OCI-LY1 (cell line): ENCODE measurements around the gene PCED1B.
"Not testable (repeated sequence)": the region's sequence is repeated elsewhere in the genome, so short reads cannot be mapped to it uniquely, and the experiment has no call there.

Experiments
- H2AFZ ChIP-seq: fragments of 200-600 bp; sonication (generic), shearing (Covaris generic); 2 replicates; pipeline ENCODE4 v1.6.0; 2014; ENCODE audit warnings: antibody characterized with exemption, mild to moderate bottlenecking, low read length
- H3F3A ChIP-seq: fragments of 200-600 bp; sonication (generic), shearing (Covaris generic); 2 replicates; pipeline ENCODE4 v1.6.0; 2014; ENCODE audit warnings: mild to moderate bottlenecking, antibody characterized with exemption, low read length, moderate library complexity; ENCODE audit not compliant: insufficient read depth
- H3K27ac ChIP-seq: fragments of 200-600 bp; sonication (generic); 2 replicates; pipeline ENCODE4 v1.5.1; 2014; ENCODE audit warnings: low read length, mixed run types, mild to moderate bottlenecking, low read depth; ENCODE audit not compliant: poor library complexity, severe bottlenecking
- H3K27me3 ChIP-seq: fragments of 200-600 bp; sonication (generic); 2 replicates; pipeline ENCODE4 v1.6.0; 2014; ENCODE audit warnings: antibody characterized with exemption, mild to moderate bottlenecking, low read length, moderate library complexity; ENCODE audit not compliant: insufficient read depth
- H3K36me3 ChIP-seq: fragments of 200-600 bp; sonication (generic); 2 replicates; pipeline ENCODE4 v1.6.1; 2014; ENCODE audit warnings: mild to moderate bottlenecking, antibody characterized with exemption, low read length, moderate library complexity, mixed read lengths; ENCODE audit not compliant: insufficient read depth
- H3K4me1 ChIP-seq: fragments of 200-600 bp; sonication (generic); 2 replicates; pipeline ENCODE4 v1.5.1; 2014; ENCODE audit warnings: mild to moderate bottlenecking, low read length, moderate library complexity; ENCODE audit not compliant: insufficient read depth, severe bottlenecking
- H3K4me2 ChIP-seq: fragments of 200-600 bp; sonication (generic), shearing (Covaris generic); 2 replicates; pipeline ENCODE4 v1.6.1; 2014; ENCODE audit warnings: low read length
- H3K4me3 ChIP-seq: fragments of 200-600 bp; sonication (generic); 2 replicates; pipeline ENCODE4 v1.5.1; 2014; ENCODE audit warnings: low read length, low read depth, mild to moderate bottlenecking, mixed read lengths; ENCODE audit not compliant: poor library complexity, severe bottlenecking
- H3K79me2 ChIP-seq: fragments of 200-600 bp; shearing (Covaris generic); 2 replicates; pipeline ENCODE4 v1.6.1; 2016; ENCODE audit warnings: mixed run types, low read length, mixed read lengths; ENCODE audit not compliant: insufficient read depth
- H3K9ac ChIP-seq: fragments of 200-600 bp; sonication (generic), shearing (Covaris generic); 2 replicates; pipeline ENCODE4 v1.6.1; 2014; ENCODE audit warnings: mild to moderate bottlenecking, low read length, mixed read lengths
- H3K9me2 ChIP-seq: fragments of 200-600 bp; sonication (generic), shearing (Covaris generic); 2 replicates; pipeline ENCODE4 v1.6.1; 2014; ENCODE audit warnings: low read depth, mild to moderate bottlenecking, low read length, mixed read lengths
- H3K9me3 ChIP-seq: fragments of 200-600 bp; shearing (Covaris generic); 2 replicates; pipeline ENCODE4 v1.6.1; 2014; ENCODE audit warnings: low read length, mixed read lengths
- H4K20me1 ChIP-seq: fragments of 200-600 bp; sonication (generic), shearing (Covaris generic); 2 replicates; pipeline ENCODE4 v1.6.0; 2016; ENCODE audit warnings: mild to moderate bottlenecking, low read length; ENCODE audit not compliant: insufficient read depth
- CTCF ChIP-seq: fragments of 200-600 bp; sonication (generic), shearing (Covaris generic); IDR thresholded peaks from 2 replicates; pipeline ENCODE4 v1.5.1; 2017; ENCODE audit warnings: mild to moderate bottlenecking, antibody characterized with exemption, low read length, moderate library complexity, mixed read lengths
- EZH2 ChIP-seq: fragments of 200-600 bp; sonication (generic), shearing (Covaris generic); IDR thresholded peaks from 2 replicates; pipeline ENCODE4 v1.8.0; 2017; ENCODE audit warnings: borderline replicate concordance, mixed run types, mild to moderate bottlenecking, antibody characterized with exemption, low read length, moderate library complexity, mixed read lengths

The PCED1B gene

GRCh38 chr12:47194501-47194900, 115.1 kb downstream of the PCED1B start:
- no peaks in the 10 kb centered on the region for H3K9me2 ChIP-seq
- H3K36me3 ChIP-seq = no peaks in the 10 kb centered on the region
- no peaks in the 10 kb centered on the region for H3K9me3 ChIP-seq
- peak overlapping the region; percentile 88 for H3K27ac ChIP-seq
- no peak for TF ChIP-seq EZH2
- TF ChIP-seq CTCF = 0 out of 2 replicates have a peak, but pooled peaks have one; percentile 6
- no peaks in the 10 kb centered on the region for H3K79me2 ChIP-seq
- no peaks in the 10 kb centered on the region for H3F3A ChIP-seq
- H3K4me2 ChIP-seq = peak overlapping the region; percentile 16; the same call in 1 of the 2 replicates
- H3K4me1 ChIP-seq = peaks cover 62% of the 10 kb centered on the region
- peak overlapping the region; percentile 38 for H3K9ac ChIP-seq
- no peak overlapping the region for H3K4me3 ChIP-seq
- no peak overlapping the region for H2AFZ ChIP-seq
- H3K27me3 ChIP-seq = no peaks in the 10 kb centered on the region
- no peaks in the 10 kb centered on the region for H4K20me1 ChIP-seq

GRCh38 chr12:47200446-47200845, 121.0 kb downstream of the PCED1B start:
- Histone ChIP-seq H3K27me3 (no peaks in the 10 kb centered on the region), H3K79me2 (no peaks in the 10 kb centered on the region), H3K27ac (no peak overlapping the region), H3K9me3 (no peaks in the 10 kb centered on the region), H3K36me3 (peaks cover 12% of the 10 kb centered on the region), H3K9ac (no peak overlapping the region), H3F3A (no peaks in the 10 kb centered on the region), H3K4me1 (peaks cover 3% of the 10 kb centered on the region), H3K9me2 (no peaks in the 10 kb centered on the region), H3K4me2 (no peak overlapping the region), H2AFZ (no peak overlapping the region), H4K20me1 (no peaks in the 10 kb centered on the region), H3K4me3 (no peak overlapping the region)
- TF ChIP-seq CTCF (no peak), EZH2 (no peak)

- H4K20me1 ChIP-seq, H3F3A ChIP-seq, H3K79me2 ChIP-seq, H2AFZ ChIP-seq, H3K27ac ChIP-seq, H3K9me2 ChIP-seq, H3K9ac ChIP-seq, H3K9me3 ChIP-seq, H3K4me1 ChIP-seq, H3K4me3 ChIP-seq, H3K27me3 ChIP-seq, H3K4me2 ChIP-seq: not testable (repeated sequence)
- H3K36me3 ChIP-seq = peaks cover 19% of the 10 kb centered on the region
These were observed 121.8 kb downstream of the PCED1B start for GRCh38 chr12:47201190-47201589.

GRCh38 chr12:47202176-47202575, 122.8 kb downstream of the PCED1B start:
- no peaks in the 10 kb centered on the region for H3K27me3 ChIP-seq
- no peak overlapping the region for H3K4me2 ChIP-seq
- no peaks in the 10 kb centered on the region for H3F3A ChIP-seq
- no peak overlapping the region for H2AFZ ChIP-seq
- H3K9me2 ChIP-seq = no peaks in the 10 kb centered on the region
- no peak overlapping the region for H3K27ac ChIP-seq
- TF ChIP-seq EZH2 (no peak), CTCF (no peak)
- H4K20me1 ChIP-seq = no peaks in the 10 kb centered on the region
- no peaks in the 10 kb centered on the region for H3K9me3 ChIP-seq
- H3K79me2 ChIP-seq = no peaks in the 10 kb centered on the region
- H3K4me1 ChIP-seq = peaks cover 8% of the 10 kb centered on the region
- H3K4me3 ChIP-seq = no peak overlapping the region
- peaks cover 29% of the 10 kb centered on the region for H3K36me3 ChIP-seq
- H3K9ac ChIP-seq = no peak overlapping the region
